Skeletal muscle tissue (tissue), 4 donors: Measurements from ENCODE around the gene AFF3. TPM values are rescaled to one million over a fixed set of nuclear protein-coding genes. Genes with fewer than 3 reads are reported as not detected.

Experiments used
- H3K27ac ChIP-seq: one replicate; pipeline ENCODE4 v1.7.0; 2013; ENCODE audit warnings: mild to moderate bottlenecking, low read depth, low read length, inconsistent platforms
- H3K27me3 ChIP-seq, 3 donors: one replicate each; pipeline ENCODE4 v1.7.0; 2013; ENCODE audit warnings: low read length in 3 of 3; ENCODE audit not compliant: control insufficient read depth in 3 of 3, insufficient read depth in 3 of 3
- H3K36me3 ChIP-seq, 3 donors: one replicate each; pipeline ENCODE4 v1.7.0; 2013; ENCODE audit warnings: low read length in 3 of 3; ENCODE audit not compliant: control insufficient read depth in 3 of 3, insufficient read depth in 3 of 3
- H3K4me1 ChIP-seq, 3 donors: one replicate each; pipeline ENCODE4 v1.7.0; 2013; ENCODE audit warnings: low read length in 3 of 3, mild to moderate bottlenecking in 3 of 3; ENCODE audit not compliant: control insufficient read depth in 3 of 3, insufficient read depth in 3 of 3
- H3K4me3 ChIP-seq, 3 donors: one replicate each; pipeline ENCODE4 v1.7.0; 2013; ENCODE audit warnings: low read length in 3 of 3
- H3K9ac ChIP-seq, 3 donors: one replicate each; pipeline ENCODE4 v1.7.0; 2013; ENCODE audit warnings: low read length in 3 of 3, mild to moderate bottlenecking in 3 of 3, moderate library complexity in 2 of 3, low read depth in 1 of 3
- H3K9me3 ChIP-seq, 3 donors: one replicate each; pipeline ENCODE4 v1.7.0; 2013; ENCODE audit warnings: low read length in 3 of 3; ENCODE audit not compliant: control insufficient read depth in 3 of 3
- total RNA-seq: library from RNA; depleted of rRNA; stranded (reverse); fragments of >200 nt; gene quantifications from one replicate; pipeline ENCODE4 v1.2.3, GENCODE V29; 2014
- donor health status: Osteomylitis.

Gene AFF3
- total RNA-seq, 1 donor from 2014 or later = 8.4 TPM

- Histone ChIP-seq H3K4me3 (no peak overlapping the region), H3K36me3 (no peaks in the 10 kb centered on the region), H3K9ac (no peak overlapping the region), H3K27ac (no peak overlapping the region), H3K27me3 (peaks cover 0 to 3% (median 0%) of the 10 kb centered on the region in 3 donors), H3K9me3 (no peaks in the 10 kb centered on the region), H3K4me1 (no peaks in the 10 kb centered on the region)
These were observed 371.5 kb downstream of the AFF3 start for GRCh38 chr2:99770876-99771275.

GRCh38 chr2:99765731-99766318, 376.6 kb downstream of the AFF3 start:
- Histone ChIP-seq H3K4me1 (no peaks in the 10 kb centered on the region), H3K27ac (no peak overlapping the region), H3K9me3 (no peaks in the 10 kb centered on the region), H3K36me3 (no peaks in the 10 kb centered on the region), H3K9ac (no peak overlapping the region), H3K4me3 (no peak overlapping the region), H3K27me3 (no peaks in the 10 kb centered on the region)

GRCh38 chr2:99763764-99764163, 378.6 kb downstream of the AFF3 start:
- Histone ChIP-seq H3K36me3 (no peaks in the 10 kb centered on the region), H3K27me3 (no peaks in the 10 kb centered on the region), H3K27ac (no peak overlapping the region), H3K4me3 (no peak overlapping the region), H3K9ac (no peak overlapping the region), H3K9me3 (no peaks in the 10 kb centered on the region), H3K4me1 (no peaks in the 10 kb centered on the region)

GRCh38 chr2:99762714-99763113, 379.7 kb downstream of the AFF3 start:
- Histone ChIP-seq H3K36me3 (no peaks in the 10 kb centered on the region), H3K4me3 (no peak overlapping the region), H3K27ac (no peak overlapping the region), H3K4me1 (no peaks in the 10 kb centered on the region), H3K9ac (no peak overlapping the region), H3K9me3 (no peaks in the 10 kb centered on the region), H3K27me3 (no peaks in the 10 kb centered on the region)

- H3K36me3 ChIP-seq = no peaks in the 10 kb centered on the region
- H3K9me3 ChIP-seq = no peaks in the 10 kb centered on the region
- H3K27ac ChIP-seq = no peak overlapping the region
- H3K4me1 ChIP-seq = no peaks in the 10 kb centered on the region
- no peak overlapping the region for H3K9ac ChIP-seq
- H3K4me3 ChIP-seq = no peak overlapping the region
- H3K27me3 ChIP-seq = no peaks in the 10 kb centered on the region
These were observed 384.7 kb downstream of the AFF3 start for GRCh38 chr2:99757611-99758114.

GRCh38 chr2:99756059-99756458, 386.3 kb downstream of the AFF3 start:
- no peaks in the 10 kb centered on the region for H3K36me3 ChIP-seq
- no peak overlapping the region for H3K27ac ChIP-seq
- no peaks in the 10 kb centered on the region for H3K4me1 ChIP-seq
- H3K4me3 ChIP-seq = no peak overlapping the region
- H3K9ac ChIP-seq = no peak overlapping the region
- no peaks in the 10 kb centered on the region for H3K27me3 ChIP-seq
- H3K9me3 ChIP-seq = no peaks in the 10 kb centered on the region

- H3K9me3 ChIP-seq = no peaks in the 10 kb centered on the region
- H3K27me3 ChIP-seq = no peaks in the 10 kb centered on the region
- H3K9ac ChIP-seq = no peak overlapping the region
- H3K36me3 ChIP-seq = no peaks in the 10 kb centered on the region
- no peak overlapping the region for H3K27ac ChIP-seq
- H3K4me1 ChIP-seq = no peaks in the 10 kb centered on the region
- no peak overlapping the region for H3K4me3 ChIP-seq
These were observed 388.2 kb downstream of the AFF3 start for GRCh38 chr2:99754210-99754609.

- Histone ChIP-seq H3K9me3 (no peaks in the 10 kb centered on the region), H3K27me3 (no peaks in the 10 kb centered on the region), H3K9ac (no peak overlapping the region), H3K36me3 (no peaks in the 10 kb centered on the region), H3K4me1 (no peaks in the 10 kb centered on the region), H3K27ac (no peak overlapping the region), H3K4me3 (no peak overlapping the region)
These were observed 388.9 kb downstream of the AFF3 start for GRCh38 chr2:99753505-99753904.

- Histone ChIP-seq H3K27ac (no peak overlapping the region), H3K36me3 (no peaks in the 10 kb centered on the region), H3K9me3 (no peaks in the 10 kb centered on the region), H3K4me3 (no peak overlapping the region), H3K27me3 (no peaks in the 10 kb centered on the region), H3K9ac (no peak overlapping the region), H3K4me1 (no peaks in the 10 kb centered on the region)
These were observed 394.0 kb downstream of the AFF3 start for GRCh38 chr2:99748344-99748743.

GRCh38 chr2:99747842-99748241, 394.5 kb downstream of the AFF3 start:
- no peak overlapping the region for H3K27ac ChIP-seq
- no peak overlapping the region for H3K9ac ChIP-seq
- H3K27me3 ChIP-seq = no peaks in the 10 kb centered on the region
- no peaks in the 10 kb centered on the region for H3K9me3 ChIP-seq
- H3K36me3 ChIP-seq = no peaks in the 10 kb centered on the region
- no peaks in the 10 kb centered on the region for H3K4me1 ChIP-seq
- H3K4me3 ChIP-seq = no peak overlapping the region
